Calu3 (cell line): ENCODE measurements around the gene AOC2. TPM values are rescaled to one million over a fixed set of nuclear protein-coding genes. Genes with fewer than 3 reads are reported as not detected.
"Not testable (repeated sequence)": the region's sequence is repeated elsewhere in the genome, so short reads cannot be mapped to it uniquely, and the experiment has no call there.

Experiments
- BruUV-seq: library from RNA; stranded (reverse); fragments of 400-500 nt; replicated peaks from 2 replicates; lab custom pipeline; 2021; lab: Mats Ljungman, UMichigan
- CTCF ChIA-PET: fragments of 300-600 bp; sonication (Branson Sonifier 250); formaldehyde crosslinking; loops from one replicate; lab custom pipeline; 2022; ENCODE audit warnings: antibody characterized with exemption; lab: Charles Lee
- DNase-seq: peaks from one replicate; pipeline ENCODE4 v3.0.0; 2022
- H3K27ac Mint-ChIP-seq: one replicate; pipeline ENCODE4 v1.8.0; 2022; ENCODE audit warnings: mixed read lengths; ENCODE audit not compliant: unreplicated experiment
- H3K27me3 Mint-ChIP-seq: one replicate; pipeline ENCODE4 v1.8.0; 2022; ENCODE audit warnings: mixed read lengths; ENCODE audit not compliant: unreplicated experiment
- H3K36me3 Mint-ChIP-seq: one replicate; pipeline ENCODE4 v1.8.0; 2022; ENCODE audit warnings: mild to moderate bottlenecking, moderate library complexity, mixed read lengths; ENCODE audit not compliant: insufficient read depth, unreplicated experiment
- H3K4me1 Mint-ChIP-seq: one replicate; pipeline ENCODE4 v1.8.0; 2022; ENCODE audit warnings: mild to moderate bottlenecking, low read depth, mixed read lengths; ENCODE audit not compliant: unreplicated experiment
- H3K4me3 Mint-ChIP-seq: one replicate; pipeline ENCODE4 v1.8.0; 2022; ENCODE audit warnings: mild to moderate bottlenecking, low read depth, moderate library complexity, mixed read lengths; ENCODE audit not compliant: unreplicated experiment
- H3K9me3 Mint-ChIP-seq: one replicate; pipeline ENCODE4 v1.8.0; 2022; ENCODE audit warnings: low read depth, mixed read lengths; ENCODE audit not compliant: unreplicated experiment
- intact Hi-C: fragments of 100-400 bp; cut with micrococcal nuclease; formaldehyde crosslinking; loops from one replicate; pipeline ENCODE4 v1.10.0; 2022; ENCODE audit not compliant: unreplicated experiment
- total RNA-seq: library from RNA; stranded (reverse); gene quantifications from 2 replicates; pipeline ENCODE4 v1.2.3, GENCODE V29; 2022
- TF ChIP-seq, protein P1 (sequence below): fragments of 200-600 bp; IDR thresholded peaks from one replicate; pipeline ENCODE4 v1.8.0; 2022; ENCODE audit warnings: antibody characterized with exemption; ENCODE audit not compliant: unreplicated experiment

The AOC2 gene
- total RNA-seq, 1 experiment from 2014 or later = 10.5 TPM

DNA sequence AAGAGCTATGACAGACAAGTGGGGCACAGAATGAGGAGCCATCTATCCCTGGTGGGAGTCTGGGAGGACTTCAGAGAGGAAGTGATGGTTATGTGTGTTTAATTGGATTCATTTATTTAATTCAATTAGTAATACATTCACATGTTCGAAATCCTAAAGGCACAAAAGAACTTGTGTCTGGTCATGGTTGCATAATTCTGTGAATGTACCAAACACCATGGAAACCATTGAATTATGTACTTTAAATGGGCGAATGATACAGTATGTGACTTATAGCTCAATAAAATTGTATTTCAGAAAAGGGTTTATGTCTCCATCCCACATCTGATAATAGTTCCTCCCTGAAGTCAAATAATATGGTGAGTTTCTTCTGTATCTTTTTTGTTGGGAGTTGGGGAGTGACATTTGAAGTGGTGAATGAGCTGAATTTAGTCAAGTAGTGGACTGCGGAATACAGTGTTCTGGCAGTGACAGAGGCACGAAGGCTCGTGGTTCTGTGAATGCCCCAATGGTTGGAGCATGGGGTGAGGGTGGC, 36.5 kb downstream of the AOC2 start:
- Mint-ChIP-seq H3K4me3 (no peak overlapping the region), H3K36me3 (no peaks in the 10 kb centered on the region), H3K27me3 (peaks cover 70% of the 10 kb centered on the region), H3K4me1 (peaks cover 17% of the 10 kb centered on the region), H3K27ac (no peak overlapping the region), H3K9me3 (no peaks in the 10 kb centered on the region)
- DNase-seq = no peak
- TF ChIP-seq, protein P1, sequence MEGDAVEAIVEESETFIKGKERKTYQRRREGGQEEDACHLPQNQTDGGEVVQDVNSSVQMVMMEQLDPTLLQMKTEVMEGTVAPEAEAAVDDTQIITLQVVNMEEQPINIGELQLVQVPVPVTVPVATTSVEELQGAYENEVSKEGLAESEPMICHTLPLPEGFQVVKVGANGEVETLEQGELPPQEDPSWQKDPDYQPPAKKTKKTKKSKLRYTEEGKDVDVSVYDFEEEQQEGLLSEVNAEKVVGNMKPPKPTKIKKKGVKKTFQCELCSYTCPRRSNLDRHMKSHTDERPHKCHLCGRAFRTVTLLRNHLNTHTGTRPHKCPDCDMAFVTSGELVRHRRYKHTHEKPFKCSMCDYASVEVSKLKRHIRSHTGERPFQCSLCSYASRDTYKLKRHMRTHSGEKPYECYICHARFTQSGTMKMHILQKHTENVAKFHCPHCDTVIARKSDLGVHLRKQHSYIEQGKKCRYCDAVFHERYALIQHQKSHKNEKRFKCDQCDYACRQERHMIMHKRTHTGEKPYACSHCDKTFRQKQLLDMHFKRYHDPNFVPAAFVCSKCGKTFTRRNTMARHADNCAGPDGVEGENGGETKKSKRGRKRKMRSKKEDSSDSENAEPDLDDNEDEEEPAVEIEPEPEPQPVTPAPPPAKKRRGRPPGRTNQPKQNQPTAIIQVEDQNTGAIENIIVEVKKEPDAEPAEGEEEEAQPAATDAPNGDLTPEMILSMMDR = no peak
- BruUV-seq = no TSS peak
- intact Hi-C loops = no loop called here
- CTCF ChIA-PET = interaction anchor here (0.5 to 1.6 kb wide), 2 partner anchors 14 to 38 kb away, joined by 4 to 7 read pairs; no protein-coding TSS in a partner anchor

DNA sequence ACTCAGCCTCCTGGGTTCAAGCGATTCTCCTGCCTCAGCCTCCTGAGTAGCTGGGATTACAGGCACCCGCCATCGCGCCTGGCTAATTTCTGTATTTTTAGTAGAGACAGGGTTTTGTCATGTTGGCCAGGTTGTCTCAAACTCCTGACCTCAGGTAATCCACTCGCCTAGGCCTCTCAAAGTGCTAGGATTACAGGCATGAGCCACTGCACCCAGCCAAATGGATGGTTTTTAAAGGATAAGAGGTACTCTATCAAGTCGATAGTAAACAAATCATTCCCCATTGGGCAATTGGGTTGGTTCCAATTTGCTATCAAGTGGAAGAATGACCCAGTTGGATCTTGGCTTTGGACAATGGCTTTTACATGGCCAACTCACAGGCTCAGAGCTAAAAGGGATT, 37.3 kb downstream of the AOC2 start:
- H3K27ac Mint-ChIP-seq, H3K36me3 Mint-ChIP-seq, H3K4me3 Mint-ChIP-seq, BruUV-seq, H3K9me3 Mint-ChIP-seq, intact Hi-C loops, DNase-seq: not testable (repeated sequence)
- peaks cover 17% of the 10 kb centered on the region for H3K4me1 Mint-ChIP-seq
- CTCF ChIA-PET = interaction anchor here (1.6 kb wide), 1 partner anchor 13 kb away, joined by 7 read pairs; no protein-coding TSS in a partner anchor
- peaks cover 61% of the 10 kb centered on the region for H3K27me3 Mint-ChIP-seq

DNA sequence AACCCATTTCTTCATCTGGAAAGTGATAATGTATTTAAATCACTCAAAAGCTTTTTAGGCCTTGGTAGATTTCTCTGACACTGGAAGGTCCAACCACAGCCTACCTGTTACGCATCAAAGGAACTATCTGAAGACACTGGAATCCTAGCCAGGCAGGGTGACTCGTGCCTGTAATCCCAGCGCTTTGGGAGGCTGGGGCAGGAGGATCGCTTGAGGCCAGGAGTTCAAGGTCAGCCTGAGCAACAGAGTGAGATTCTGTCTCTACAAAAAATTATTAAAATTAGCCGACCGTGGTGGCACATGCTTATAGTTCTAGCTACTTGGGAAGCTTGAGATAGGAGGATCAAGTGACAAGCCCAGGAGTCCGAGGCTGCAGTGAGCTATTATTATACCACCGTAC, 37.8 kb downstream of the AOC2 start:
- CTCF ChIA-PET = interaction anchor here (1.6 kb wide), 1 partner anchor 13 kb away, joined by 7 read pairs; no protein-coding TSS in a partner anchor
- no TSS peak for BruUV-seq
- Mint-ChIP-seq H3K4me3 (no peak overlapping the region), H3K4me1 (peaks cover 14% of the 10 kb centered on the region), H3K36me3 (no peaks in the 10 kb centered on the region), H3K27ac (no peak overlapping the region), H3K27me3 (peaks cover 56% of the 10 kb centered on the region), H3K9me3 (no peaks in the 10 kb centered on the region)
- TF ChIP-seq, protein P1 = no peak
- intact Hi-C loops = no loop called here
- no peak for DNase-seq

DNA sequence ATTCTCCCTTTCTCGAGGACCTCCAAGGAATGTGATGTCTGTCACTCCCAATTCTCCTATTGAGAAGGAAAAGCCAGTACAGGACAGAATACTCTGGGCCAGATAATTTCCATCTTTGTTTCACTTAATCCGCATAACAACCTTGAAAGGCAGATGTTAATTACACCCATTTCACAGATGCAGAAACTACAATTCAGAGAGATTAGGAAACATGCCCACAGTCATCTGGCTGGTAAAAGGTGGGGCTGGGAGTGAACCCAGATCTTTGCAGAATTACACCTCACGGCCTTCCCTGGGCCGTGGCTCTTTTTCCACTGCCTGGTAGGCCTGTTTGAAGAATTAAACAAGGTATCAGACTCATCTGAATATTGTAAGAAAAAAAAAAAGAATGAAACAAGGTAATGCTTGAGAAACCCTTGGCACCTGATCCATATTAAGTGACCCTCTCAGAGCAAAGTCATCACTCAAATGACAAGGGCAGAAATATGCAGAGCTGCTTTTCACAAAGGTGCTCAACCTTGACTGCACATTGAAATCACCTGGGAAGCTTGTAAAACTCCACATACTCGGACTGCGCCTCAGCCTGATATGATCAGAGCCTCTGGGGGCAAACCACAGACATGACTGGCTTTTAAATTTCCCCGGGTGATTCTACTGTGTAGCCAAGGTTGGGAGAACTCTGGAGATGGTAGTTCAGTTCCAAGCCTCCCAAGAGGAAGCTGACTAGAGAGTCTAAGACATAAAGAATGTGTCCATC, 39.6 kb downstream of the AOC2 start:
- intact Hi-C loops = no loop called here
- H3K4me1 Mint-ChIP-seq = no peaks in the 10 kb centered on the region
- no peaks in the 10 kb centered on the region for H3K36me3 Mint-ChIP-seq
- BruUV-seq = no TSS peak
- H3K4me3 Mint-ChIP-seq = no peak overlapping the region
- H3K27ac Mint-ChIP-seq = no peak overlapping the region
- no peak for DNase-seq
- CTCF ChIA-PET = no interaction called here
- TF ChIP-seq, protein P1 = no peak
- H3K27me3 Mint-ChIP-seq = peaks cover 38% of the 10 kb centered on the region
- H3K9me3 Mint-ChIP-seq = no peaks in the 10 kb centered on the region

DNA sequence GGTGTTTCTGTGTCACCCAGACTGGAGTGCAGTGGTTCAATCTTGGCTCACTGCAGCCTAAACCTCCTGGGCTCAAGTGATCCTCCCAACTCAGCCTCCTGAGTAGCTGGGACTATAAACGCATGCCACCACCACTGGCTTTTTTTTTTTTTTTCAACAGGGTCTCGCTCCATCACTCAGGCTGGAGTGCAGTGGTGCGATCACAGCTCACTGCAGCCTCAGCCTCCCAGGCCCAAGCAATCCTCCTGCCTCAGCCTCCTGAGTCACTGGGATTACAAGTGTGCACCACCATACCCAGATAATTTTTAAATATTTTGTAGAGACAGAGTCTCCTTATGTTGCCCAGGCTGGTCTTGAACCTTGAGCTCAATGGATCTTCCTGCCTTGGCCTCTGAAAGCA, 41.4 kb downstream of the AOC2 start:
- H3K9me3 Mint-ChIP-seq, H3K27ac Mint-ChIP-seq, DNase-seq, intact Hi-C loops, H3K4me1 Mint-ChIP-seq, BruUV-seq, H3K4me3 Mint-ChIP-seq, H3K36me3 Mint-ChIP-seq: not testable (repeated sequence)
- CTCF ChIA-PET = interaction anchor here (0.6 kb wide), 1 partner anchor 29 kb away, joined by 3 read pairs; no protein-coding TSS in a partner anchor
- H3K27me3 Mint-ChIP-seq = peaks cover 20% of the 10 kb centered on the region
